T-helper 1 cell treated with Interleukin-12 subunit alpha and Interleukin-12 subunit beta and Interleukin-4 antibody, amounts not matched to agents 30 μg/mL and 1 μg/mL, for 36 hours (primary cell): ENCODE results near the gene PIN1.
"Not testable (repeated sequence)": the region's sequence is repeated elsewhere in the genome, so short reads cannot be mapped to it uniquely, and the experiment has no call there.

Experiments
- H3K27ac Mint-ChIP-seq: one replicate; pipeline ENCODE4 v1.8.0; 2021; ENCODE audit warnings: mild to moderate bottlenecking, mixed read lengths
- H3K27me3 Mint-ChIP-seq: one replicate; pipeline ENCODE4 v1.8.0; 2021; ENCODE audit warnings: low read depth, mixed read lengths
- H3K36me3 Mint-ChIP-seq: one replicate; pipeline ENCODE4 v1.8.0; 2021; ENCODE audit warnings: low read depth, mixed read lengths
- H3K4me1 Mint-ChIP-seq: one replicate; pipeline ENCODE4 v1.8.0; 2021; ENCODE audit warnings: low read depth, mixed read lengths
- H3K4me3 Mint-ChIP-seq: one replicate; pipeline ENCODE4 v1.8.0; 2021; ENCODE audit warnings: mild to moderate bottlenecking, moderate library complexity, mixed read lengths
- H3K9me3 Mint-ChIP-seq: one replicate; pipeline ENCODE4 v1.8.0; 2021; ENCODE audit warnings: mixed read lengths

The PIN1 gene

DNA sequence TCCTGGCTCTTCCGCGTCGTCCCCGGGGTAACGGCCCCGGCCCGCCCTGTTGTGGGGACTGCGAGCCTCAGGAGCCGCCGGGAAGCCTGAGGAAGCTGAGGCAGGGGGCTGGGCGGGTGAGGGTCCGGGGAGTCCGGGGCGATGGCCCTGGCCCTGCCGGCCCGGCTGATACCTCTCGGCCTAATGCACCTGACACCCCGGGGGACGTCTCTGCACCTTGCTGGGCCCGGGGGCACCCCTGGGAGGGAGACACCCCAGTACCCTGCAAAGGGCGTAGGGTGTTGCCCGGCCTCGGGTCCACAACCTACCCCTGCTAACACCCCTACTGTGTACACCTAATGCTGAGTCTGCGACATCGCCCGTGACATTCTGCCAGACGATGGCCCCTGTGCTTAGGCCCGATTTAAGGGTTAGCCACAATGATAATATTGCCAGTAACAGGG lies 410 bp downstream of the PIN1 start:
- Mint-ChIP-seq H3K9me3 (no peaks in the 10 kb centered on the region), H3K27ac (peak overlapping the region; percentile 87), H3K4me3 (peak overlapping the region; percentile 94), H3K4me1 (peaks cover 11% of the 10 kb centered on the region), H3K36me3 (peaks cover 12% of the 10 kb centered on the region), H3K27me3 (no peaks in the 10 kb centered on the region)

GRCh38 chr19:9836021-9836420 lies 903 bp downstream of the PIN1 start:
- Mint-ChIP-seq H3K27ac (peak overlapping the region; percentile 87), H3K27me3 (no peaks in the 10 kb centered on the region), H3K4me3 (peak overlapping the region; percentile 94), H3K36me3 (peaks cover 14% of the 10 kb centered on the region), H3K9me3 (no peaks in the 10 kb centered on the region), H3K4me1 (peaks cover 11% of the 10 kb centered on the region)

DNA sequence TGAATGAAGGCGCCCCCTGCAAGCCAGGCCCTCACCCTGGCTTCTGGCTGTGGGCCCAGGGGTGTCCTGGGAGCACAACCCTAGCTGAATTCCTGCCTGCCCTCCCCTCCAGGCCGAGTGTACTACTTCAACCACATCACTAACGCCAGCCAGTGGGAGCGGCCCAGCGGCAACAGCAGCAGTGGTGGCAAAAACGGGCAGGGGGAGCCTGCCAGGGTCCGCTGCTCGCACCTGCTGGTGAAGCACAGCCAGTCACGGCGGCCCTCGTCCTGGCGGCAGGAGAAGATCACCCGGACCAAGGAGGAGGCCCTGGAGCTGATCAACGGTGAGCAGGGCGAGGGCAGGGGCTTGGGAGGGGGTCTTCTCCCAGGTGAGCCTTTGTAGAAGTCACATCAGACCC lies 3.2 kb downstream of the PIN1 start:
- Mint-ChIP-seq H3K36me3 (peaks cover 33% of the 10 kb centered on the region), H3K4me3 (no peak overlapping the region), H3K4me1 (peaks cover 11% of the 10 kb centered on the region), H3K27me3 (no peaks in the 10 kb centered on the region), H3K9me3 (no peaks in the 10 kb centered on the region), H3K27ac (no peak overlapping the region)

GRCh38 chr19:9839415-9839814 lies 4.3 kb downstream of the PIN1 start:
- Mint-ChIP-seq H3K27me3 (no peaks in the 10 kb centered on the region), H3K36me3 (peaks cover 40% of the 10 kb centered on the region), H3K4me3 (no peak overlapping the region), H3K9me3 (no peaks in the 10 kb centered on the region), H3K4me1 (peaks cover 11% of the 10 kb centered on the region), H3K27ac (no peak overlapping the region)

GRCh38 chr19:9842834-9843625 lies 7.9 kb downstream of the PIN1 start:
- H3K4me1 Mint-ChIP-seq, result peaks cover 13% of the 10 kb centered on the region
- no peaks in the 10 kb centered on the region for H3K27me3 Mint-ChIP-seq
- H3K36me3 Mint-ChIP-seq, result peaks cover 47% of the 10 kb centered on the region
- H3K4me3 Mint-ChIP-seq, result no peak overlapping the region
- H3K27ac Mint-ChIP-seq, result no peak overlapping the region
- H3K9me3 Mint-ChIP-seq, result no peaks in the 10 kb centered on the region

- H3K27me3 Mint-ChIP-seq, H3K27ac Mint-ChIP-seq, H3K4me3 Mint-ChIP-seq, H3K9me3 Mint-ChIP-seq: not testable (repeated sequence)
- peaks cover 45% of the 10 kb centered on the region for H3K36me3 Mint-ChIP-seq
- H3K4me1 Mint-ChIP-seq, result peaks cover 13% of the 10 kb centered on the region
Measured at GRCh38 chr19:9843626-9844273, 8.6 kb downstream of the PIN1 start.

DNA sequence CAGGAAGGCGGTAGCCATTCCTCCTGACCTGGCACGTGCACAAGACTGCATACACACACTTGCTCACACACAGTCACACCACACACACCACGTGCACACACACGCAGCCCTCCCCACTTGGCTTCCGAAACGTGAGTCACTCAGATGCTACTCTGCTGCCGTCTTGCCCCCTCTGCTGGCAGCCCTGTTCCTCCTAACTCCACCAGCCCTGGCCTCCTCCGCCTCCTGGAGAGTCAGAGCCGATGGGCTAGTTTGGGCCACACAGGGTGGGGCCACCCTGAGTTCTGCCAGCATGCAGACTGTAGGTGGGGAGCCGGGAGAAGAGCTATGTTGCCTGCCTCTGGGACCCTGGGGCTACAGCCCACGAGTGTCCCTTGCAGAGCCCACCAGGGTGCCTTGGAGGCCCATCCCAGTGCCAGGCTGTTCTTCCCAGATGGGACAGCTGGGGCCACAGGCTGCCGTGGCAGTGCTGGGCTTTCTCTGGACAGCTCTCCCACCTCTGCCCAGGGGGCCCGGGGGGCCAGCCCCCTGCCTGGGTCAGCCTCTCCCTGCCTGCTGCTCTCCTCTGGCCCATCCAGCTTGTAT lies 12.1 kb downstream of the PIN1 start:
- no peak overlapping the region for H3K4me3 Mint-ChIP-seq
- peaks cover 25% of the 10 kb centered on the region for H3K36me3 Mint-ChIP-seq
- H3K27ac Mint-ChIP-seq, result no peak overlapping the region
- H3K27me3 Mint-ChIP-seq, result no peaks in the 10 kb centered on the region
- H3K9me3 Mint-ChIP-seq, result no peaks in the 10 kb centered on the region
- H3K4me1 Mint-ChIP-seq, result peaks cover 14% of the 10 kb centered on the region

DNA sequence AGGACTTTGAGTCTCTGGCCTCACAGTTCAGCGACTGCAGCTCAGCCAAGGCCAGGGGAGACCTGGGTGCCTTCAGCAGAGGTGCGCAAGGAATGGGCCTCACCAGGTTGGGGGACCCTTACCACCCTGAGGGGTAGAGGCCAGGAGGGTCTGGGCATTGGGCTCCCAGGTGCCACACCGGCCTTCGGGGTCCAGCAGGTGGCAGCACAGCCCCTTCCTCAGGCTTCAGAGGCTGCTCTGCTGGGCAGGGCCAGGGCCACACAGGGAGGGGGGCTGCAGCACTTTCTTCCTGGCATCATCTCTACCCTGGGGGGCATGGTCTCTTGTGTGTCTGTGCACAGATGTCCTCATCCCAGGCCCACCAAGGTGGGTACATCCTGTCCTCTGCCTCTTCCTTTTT lies 12.9 kb downstream of the PIN1 start:
- H3K27ac Mint-ChIP-seq, result peak overlapping the region; percentile 49
- no peaks in the 10 kb centered on the region for H3K27me3 Mint-ChIP-seq
- H3K4me3 Mint-ChIP-seq, result no peak overlapping the region
- H3K4me1 Mint-ChIP-seq, result peaks cover 14% of the 10 kb centered on the region
- no peaks in the 10 kb centered on the region for H3K9me3 Mint-ChIP-seq
- H3K36me3 Mint-ChIP-seq, result peaks cover 23% of the 10 kb centered on the region

- Mint-ChIP-seq H3K36me3 (peaks cover 18% of the 10 kb centered on the region), H3K4me3 (no peak overlapping the region), H3K27ac (no peak overlapping the region), H3K4me1 (peaks cover 15% of the 10 kb centered on the region), H3K9me3 (no peaks in the 10 kb centered on the region), H3K27me3 (no peaks in the 10 kb centered on the region)
Measured at GRCh38 chr19:9848762-9849161, 13.6 kb downstream of the PIN1 start.

- no peak overlapping the region for H3K4me3 Mint-ChIP-seq
Measured at GRCh38 chr19:9849791-9850190, 14.7 kb downstream of the PIN1 start.

DNA sequence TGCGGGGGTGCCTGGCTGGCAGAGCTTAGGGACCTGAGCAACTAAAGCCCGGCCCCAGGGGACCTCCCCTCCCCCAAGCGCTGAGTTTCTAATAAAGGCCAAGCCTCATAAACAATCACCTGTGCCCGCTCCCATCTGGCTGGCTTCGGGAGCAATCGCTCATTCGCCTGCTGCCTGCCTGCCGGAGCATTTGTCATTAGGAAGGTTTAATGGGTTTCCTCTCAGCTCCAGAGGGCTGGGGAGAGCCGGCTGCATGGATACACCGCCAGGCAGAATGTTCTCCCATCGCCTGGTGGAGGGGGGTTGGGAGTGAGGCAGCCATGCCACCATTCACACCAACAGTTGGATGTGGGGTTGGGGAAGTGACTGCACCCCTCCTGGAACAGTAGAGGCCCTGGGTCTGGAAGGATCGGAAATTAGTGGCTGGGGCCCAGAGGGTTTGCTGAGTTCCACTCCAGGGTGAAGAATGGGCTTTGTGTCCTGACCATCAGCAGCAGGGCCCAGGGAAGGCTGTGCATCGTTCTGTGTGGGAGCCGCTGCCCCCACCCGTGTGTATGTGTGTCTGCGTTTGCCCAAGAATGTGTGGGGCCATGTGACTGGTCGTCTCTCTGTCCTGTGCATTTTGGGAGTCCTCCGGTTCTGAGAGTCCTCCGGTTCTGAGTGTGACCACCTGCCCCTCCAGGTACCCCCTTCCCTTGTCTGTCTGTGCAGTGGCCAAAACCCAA lies 15.3 kb downstream of the PIN1 start:
- H3K4me1 Mint-ChIP-seq, result peaks cover 14% of the 10 kb centered on the region
- H3K27ac Mint-ChIP-seq, result no peak overlapping the region
- H3K9me3 Mint-ChIP-seq, result no peaks in the 10 kb centered on the region
- H3K27me3 Mint-ChIP-seq, result no peaks in the 10 kb centered on the region
- no peak overlapping the region for H3K4me3 Mint-ChIP-seq
- peaks cover 15% of the 10 kb centered on the region for H3K36me3 Mint-ChIP-seq

More at GRCh38 chr19:9849791-9850190, 14.7 kb downstream of the PIN1 start:
- Mint-ChIP-seq H3K27me3 (no peaks in the 10 kb centered on the region), H3K27ac (no peak overlapping the region), H3K9me3 (no peaks in the 10 kb centered on the region), H3K36me3 (peaks cover 17% of the 10 kb centered on the region), H3K4me1 (peaks cover 15% of the 10 kb centered on the region)

DNA sequence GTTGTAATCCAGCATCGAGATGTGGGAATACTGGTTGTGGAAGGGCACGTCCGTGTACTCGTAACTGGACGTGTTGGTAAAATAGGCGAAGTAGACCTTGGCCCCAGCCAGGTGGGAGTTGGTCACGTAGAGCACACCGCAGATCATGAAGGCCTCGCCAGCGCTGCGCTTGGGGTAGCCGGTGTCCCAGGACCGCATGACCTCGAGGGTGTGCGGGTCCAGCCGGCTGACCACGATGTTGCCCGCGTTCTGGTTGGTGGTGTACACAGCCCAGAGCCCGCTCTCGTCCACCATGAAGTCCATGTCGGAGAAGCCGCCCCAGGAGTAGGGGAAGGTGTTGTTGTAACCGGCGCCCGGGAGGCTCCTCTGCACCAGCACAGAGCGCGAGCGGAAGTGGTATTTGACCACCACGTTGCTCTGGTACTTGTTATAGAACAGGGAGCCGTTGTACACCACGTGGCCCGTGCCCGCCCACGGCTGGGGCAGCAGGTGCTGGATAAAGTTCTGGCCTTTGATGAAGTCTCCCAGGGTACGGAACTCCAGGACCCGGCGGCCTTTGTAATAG lies 19.2 kb downstream of the PIN1 start:
- no peak overlapping the region for H3K4me3 Mint-ChIP-seq
- peaks cover 21% of the 10 kb centered on the region for H3K36me3 Mint-ChIP-seq
- no peak overlapping the region for H3K27ac Mint-ChIP-seq
- peaks cover 29% of the 10 kb centered on the region for H3K4me1 Mint-ChIP-seq
- no peaks in the 10 kb centered on the region for H3K27me3 Mint-ChIP-seq
- no peaks in the 10 kb centered on the region for H3K9me3 Mint-ChIP-seq

DNA sequence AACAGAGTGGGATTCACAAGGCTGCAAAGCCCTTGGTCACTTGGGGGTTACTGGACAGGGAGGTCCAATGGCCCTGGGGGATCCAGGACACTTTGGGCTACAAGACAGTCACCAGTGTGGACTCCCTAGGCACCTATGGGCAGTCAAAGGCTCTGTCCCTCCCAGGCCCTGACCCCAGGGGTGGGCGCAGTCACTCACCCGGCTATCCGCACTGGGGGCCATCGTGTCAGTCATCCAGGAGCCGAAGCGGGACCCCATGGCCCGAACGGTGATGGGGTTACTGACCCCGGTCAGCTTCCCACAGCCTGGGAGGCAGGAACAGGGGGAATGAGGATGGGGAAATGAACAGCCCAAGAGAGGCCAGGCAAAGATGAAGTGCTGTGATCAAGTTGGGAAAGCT lies 21.5 kb downstream of the PIN1 start:
- peak overlapping the region; percentile 57 for H3K27ac Mint-ChIP-seq
- H3K4me3 Mint-ChIP-seq, result no peak overlapping the region
- H3K27me3 Mint-ChIP-seq, result no peaks in the 10 kb centered on the region
- H3K4me1 Mint-ChIP-seq, result peaks cover 37% of the 10 kb centered on the region
- peaks cover 19% of the 10 kb centered on the region for H3K36me3 Mint-ChIP-seq
- no peaks in the 10 kb centered on the region for H3K9me3 Mint-ChIP-seq

DNA sequence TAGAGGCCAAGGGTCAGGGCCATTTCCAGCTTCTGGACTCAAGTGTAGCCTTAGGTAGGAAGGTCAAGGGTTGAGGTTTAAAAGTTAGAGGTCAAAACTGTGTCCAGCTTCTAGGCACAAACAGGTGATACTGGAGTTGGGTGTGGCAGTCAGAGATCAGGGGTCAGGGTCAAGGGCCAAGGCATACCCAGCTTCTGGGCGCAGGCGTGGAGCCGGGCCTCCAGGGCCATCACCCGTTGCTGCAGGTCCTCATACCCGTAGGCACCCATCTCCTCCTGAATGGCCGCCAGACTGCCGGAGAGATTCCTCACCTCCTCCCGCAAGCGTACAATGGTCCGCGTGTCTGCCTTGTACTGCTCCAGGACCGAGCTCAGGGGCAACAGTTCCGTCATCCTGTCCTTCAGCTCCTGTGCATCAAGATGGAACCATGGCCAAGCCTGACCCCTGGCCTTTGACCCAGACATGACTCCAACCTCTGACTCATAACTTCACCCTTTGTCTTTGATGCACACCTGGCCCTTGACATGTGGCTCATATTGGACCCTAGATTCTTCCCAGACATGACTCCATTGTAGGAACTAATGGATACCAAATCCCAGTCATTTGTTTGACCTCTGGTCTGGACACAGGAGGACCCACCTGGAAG lies 22.1 kb downstream of the PIN1 start:
- Mint-ChIP-seq H3K36me3 (peaks cover 19% of the 10 kb centered on the region), H3K9me3 (no peaks in the 10 kb centered on the region), H3K27me3 (no peaks in the 10 kb centered on the region), H3K27ac (peak overlapping the region; percentile 97), H3K4me1 (peaks cover 40% of the 10 kb centered on the region), H3K4me3 (peak overlapping the region; percentile 93)
